Right lung (tissue), 5 donors: Measurements from ENCODE around the gene FANCD2. TPM values are rescaled to one million over a fixed set of nuclear protein-coding genes. Genes with fewer than 3 reads are reported as not detected.
A peak's percentile ranks its signal among the peaks of the same experiment; 100 is the strongest.
"Not testable (repeated sequence)": the region's sequence is repeated elsewhere in the genome, so short reads cannot be mapped to it uniquely, and the experiment has no call there.

Experiments
- DNase-seq, 2 donors: peaks; one replicate each; pipeline ENCODE4 v3.0.0-alpha.2; 2013
- polyA plus RNA-seq, 5 donors: library from polyadenylated mRNA; unstranded; fragments of 120-200 nt; gene quantifications; one replicate each; pipeline versions ENCODE4 v1.2.1 to v1.2.3, GENCODE V29; 2013; ENCODE audit warnings: inconsistent platforms in 1 of 5, low replicate concordance in 1 of 5; ENCODE audit not compliant: insufficient read length in 5 of 5, insufficient read depth in 1 of 5

FANCD2 gene
- polyA plus RNA-seq, 5 donors, result 15.5 to 29.0 (median 21.6) TPM

DNA sequence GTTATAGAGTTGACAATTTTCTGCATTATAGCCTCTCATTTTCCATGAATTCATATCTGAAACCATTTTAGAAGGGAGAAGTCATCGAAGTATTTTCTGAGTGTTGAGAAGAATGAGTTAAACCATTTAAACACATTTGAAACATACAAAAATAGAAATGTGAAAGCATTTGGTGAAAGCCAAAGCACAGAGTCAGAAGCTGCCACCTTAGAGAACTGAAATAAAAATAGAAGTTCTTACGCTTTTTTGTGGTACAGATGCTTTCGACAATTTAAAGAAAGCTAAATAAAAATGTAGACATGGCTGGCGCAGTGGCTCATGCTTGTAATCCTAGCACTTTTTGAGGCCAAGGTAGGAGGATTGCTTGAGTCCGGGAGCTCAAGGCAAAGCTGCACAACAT, 72.8 kb downstream of the FANCD2 start:
- DNase-seq, result no peak

- DNase-seq, result no peak
Observed at GRCh38 chr3:10106919-10107318, 80.7 kb downstream of the FANCD2 start.

GRCh38 chr3:10108091-10108490, 81.9 kb downstream of the FANCD2 start, which contains the start of gene FANCD2OS:
FANCD2OS (minus strand) TSS chr3:10108255; CDS start chr3:10104774, 3,481 bp downstream.
- DNase-seq, result no peak

GRCh38 chr3:10115326-10116137, 89.3 kb downstream of the FANCD2 start, which contains the start of gene BRK1:
BRK1 (plus strand) TSS chr3:10115675; CDS start chr3:10115702, 27 bp downstream.
- peak; percentile 94 for DNase-seq

- no peak for DNase-seq
Observed at GRCh38 chr3:10116138-10116460, 89.9 kb downstream of the FANCD2 start.

DNA sequence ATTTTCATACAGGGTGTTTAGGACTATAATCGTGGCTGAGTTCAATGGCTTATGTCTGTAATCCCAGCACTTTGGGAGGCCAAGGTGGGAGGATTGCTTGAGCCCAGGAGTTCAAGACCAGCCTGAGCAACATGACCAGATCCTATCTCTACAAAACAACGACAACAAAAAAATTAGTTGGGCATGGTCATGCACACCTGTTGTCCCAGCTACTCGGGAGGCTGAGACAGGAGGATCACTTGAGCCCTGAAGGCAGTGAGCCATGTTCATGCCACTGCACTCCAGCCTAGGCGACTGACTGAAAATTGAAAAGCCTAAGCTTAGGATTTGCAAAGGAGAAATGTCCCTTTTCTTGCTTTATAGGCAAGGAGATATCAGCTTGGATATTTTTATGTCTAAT, 90.7 kb downstream of the FANCD2 start:
- DNase-seq, result no peak

- DNase-seq, result no peak
Observed at GRCh38 chr3:10119376-10119775, 93.1 kb downstream of the FANCD2 start.

DNA sequence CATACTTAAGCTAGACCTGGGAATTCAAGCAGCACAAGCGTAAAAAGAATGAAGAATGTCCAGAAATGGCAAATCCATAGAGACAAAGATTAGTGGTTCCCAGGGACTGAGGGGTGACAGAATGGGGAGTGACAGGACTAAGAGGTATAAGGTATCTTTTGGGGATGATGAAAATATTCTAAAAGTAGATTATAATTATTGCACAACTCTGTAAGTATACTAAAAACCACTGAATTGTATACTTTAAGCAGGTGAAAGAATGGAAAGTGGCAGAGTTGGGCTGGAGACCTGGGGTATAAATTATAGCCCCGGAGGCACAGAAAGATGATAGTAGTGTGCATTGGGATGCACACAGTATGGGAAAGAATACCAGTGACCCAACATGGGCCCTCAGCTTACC, 94.8 kb downstream of the FANCD2 start:
- no peak for DNase-seq

- DNase-seq, result no peak
Observed at GRCh38 chr3:10122724-10123123, 96.5 kb downstream of the FANCD2 start.

- DNase-seq, result not testable (repeated sequence)
Observed at GRCh38 chr3:10135872-10136271, 109.6 kb downstream of the FANCD2 start.

- DNase-seq, result no peak
Observed at GRCh38 chr3:10136426-10137005, 110.3 kb downstream of the FANCD2 start.

- DNase-seq, result no peak
Observed at GRCh38 chr3:10137178-10137577, 110.9 kb downstream of the FANCD2 start.

- DNase-seq, result no peak
Observed at GRCh38 chr3:10140996-10141546, 114.8 kb downstream of the FANCD2 start.

GRCh38 chr3:10142707-10143560, 116.7 kb downstream of the FANCD2 start:
- no peak for DNase-seq

- no peak for DNase-seq
Observed at GRCh38 chr3:10145685-10146084, 119.4 kb downstream of the FANCD2 start.

GRCh38 chr3:10149226-10149625, 123.0 kb downstream of the FANCD2 start:
- no peak for DNase-seq

- DNase-seq, result no peak
Observed at GRCh38 chr3:10150987-10151386, 124.8 kb downstream of the FANCD2 start.

Other genes with a start within 250 kb of the FANCD2 start
- gene TADA3, start 234.0 kb upstream of the FANCD2 start, polyA plus RNA-seq, result 10 to 100 TPM; 66.6 to 95.1 (median 76.4) TPM
- 100 to 1,000 TPM in 4 of 5 donors, 10 to 100 TPM in 1; 93.6 to 118 (median 105) TPM for gene ARPC4, start 233.4 kb upstream of the FANCD2 start, polyA plus RNA-seq
- gene TTLL3, start 216.2 kb upstream of the FANCD2 start, polyA plus RNA-seq, result 100 to 1,000 TPM in 1 of 5 donors, 10 to 100 TPM in 4; 68.4 to 116 (median 85.6) TPM
- gene RPUSD3, start 182.4 kb upstream of the FANCD2 start, polyA plus RNA-seq, result 10 to 100 TPM; 31.0 to 41.7 (median 36.8) TPM
- gene CIDEC, start 146.2 kb upstream of the FANCD2 start, polyA plus RNA-seq, result under 1 TPM in 3 of 5 donors, not detected in 2; 0.10 to 0.30 (median 0.21) TPM
- gene JAGN1, start 135.8 kb upstream of the FANCD2 start, polyA plus RNA-seq, result 10 to 100 TPM; 36.0 to 39.0 (median 38.7) TPM
- 100 to 1,000 TPM in 2 of 5 donors, 10 to 100 TPM in 3; 74.6 to 102 (median 86.3) TPM for gene IL17RE, start 123.6 kb upstream of the FANCD2 start, polyA plus RNA-seq
- gene IL17RC, start 109.3 kb upstream of the FANCD2 start, polyA plus RNA-seq, result 10 to 100 TPM; 39.8 to 56.1 (median 42.6) TPM
- 10 to 100 TPM; 37.8 to 75.1 (median 58.3) TPM for gene CRELD1, start 92.6 kb upstream of the FANCD2 start, polyA plus RNA-seq
- gene PRRT3, start 74.0 kb upstream of the FANCD2 start, polyA plus RNA-seq, result 1 to 10 TPM; 2.9 to 4.7 (median 3.9) TPM
- gene EMC3, start 39.6 kb upstream of the FANCD2 start, polyA plus RNA-seq, result 10 to 100 TPM; 59.9 to 76.1 (median 70.4) TPM
- gene FANCD2OS, start 81.8 kb downstream of the FANCD2 start, polyA plus RNA-seq, result under 1 TPM in 4 of 5 donors, not detected in 1; 0.36 to 0.82 (median 0.55) TPM
- 100 to 1,000 TPM; 180 to 216 (median 201) TPM for gene BRK1, start 89.2 kb downstream of the FANCD2 start, polyA plus RNA-seq
- 10 to 100 TPM; 75.9 to 89.3 (median 84.5) TPM for gene VHL, start 115.3 kb downstream of the FANCD2 start, polyA plus RNA-seq
- 1 to 10 TPM; 1.4 to 2.3 (median 2.0) TPM for gene IRAK2, start 138.5 kb downstream of the FANCD2 start, polyA plus RNA-seq
- 10 to 100 TPM; 33.8 to 43.3 (median 36.1) TPM for gene TATDN2, start 222.0 kb downstream of the FANCD2 start, polyA plus RNA-seq